Parathyroid adenoma (tissue), 2 donors: Measurements from ENCODE around the gene NUFIP2.

ENCODE experiments used
- H2AFZ ChIP-seq: fragments of 300-600 bp; sonication (generic); one replicate; pipeline ENCODE4 v1.7.0; 2017; ENCODE audit warnings: antibody characterized with exemption, mild to moderate bottlenecking
- H3K27ac ChIP-seq: fragments of 300-600 bp; sonication (generic); one replicate; pipeline ENCODE4 v1.7.0; 2017
- H3K27me3 ChIP-seq: fragments of 300-600 bp; sonication (generic); one replicate; pipeline ENCODE4 v1.7.0; 2017; ENCODE audit warnings: low read length; ENCODE audit not compliant: control insufficient read depth, insufficient read depth
- H3K36me3 ChIP-seq: fragments of 300-600 bp; sonication (generic); one replicate; pipeline ENCODE4 v1.7.0; 2017; ENCODE audit warnings: low read length; ENCODE audit not compliant: control insufficient read depth, insufficient read depth
- H3K4me1 ChIP-seq: fragments of 300-600 bp; sonication (generic); one replicate; pipeline ENCODE4 v1.7.0; 2017; ENCODE audit warnings: control low read depth
- H3K4me2 ChIP-seq: fragments of 300-600 bp; sonication (generic); one replicate; pipeline ENCODE4 v1.7.0; 2017; ENCODE audit warnings: low read length
- H3K4me3 ChIP-seq: fragments of 300-600 bp; sonication (generic); one replicate; pipeline ENCODE4 v1.7.0; 2017; ENCODE audit warnings: low read depth, low read length
- H3K79me2 ChIP-seq: fragments of 300-600 bp; sonication (generic); one replicate; pipeline ENCODE4 v1.7.0; 2017; ENCODE audit warnings: control low read depth
- H3K9ac ChIP-seq: fragments of 300-600 bp; sonication (generic); one replicate; pipeline ENCODE4 v1.7.0; 2017; ENCODE audit warnings: mild to moderate bottlenecking
- H3K9me3 ChIP-seq: fragments of 300-600 bp; sonication (generic); one replicate; pipeline ENCODE4 v1.7.0; 2017; ENCODE audit warnings: low read length; ENCODE audit not compliant: control insufficient read depth
- CTCF ChIP-seq: fragments of 300-600 bp; sonication (generic); IDR thresholded peaks from one replicate; pipeline ENCODE4 v1.7.0; 2017; ENCODE audit warnings: antibody characterized with exemption, mild to moderate bottlenecking
- donor health status: primary hyperparathyroidism.

NUFIP2 gene

GRCh38 chr17:29246628-29247027 lies 47.3 kb downstream of the NUFIP2 start, which contains the start of gene CRYBA1:
Gene CRYBA1, plus strand, starts transcription at chr17:29246859. Its CDS starts 5 bp downstream, at chr17:29246864.
- no peaks in the 10 kb centered on the region for H3K4me1 ChIP-seq
- no peak within 1 kb of the TSS for H3K27ac ChIP-seq
- no peak within 1 kb of the TSS for H3K9ac ChIP-seq
- H3K4me2 ChIP-seq = no peak within 1 kb of the TSS
- H3K36me3 ChIP-seq = no peaks in the 10 kb centered on the region
- no peak for TF ChIP-seq CTCF
- no peak within 1 kb of the TSS for H2AFZ ChIP-seq
- H3K79me2 ChIP-seq = no peaks in the 10 kb centered on the region
- H3K4me3 ChIP-seq = no peak within 1 kb of the TSS
- H3K27me3 ChIP-seq = no peaks in the 10 kb centered on the region
- H3K9me3 ChIP-seq = no peaks in the 10 kb centered on the region

- no peak for TF ChIP-seq CTCF
- Histone ChIP-seq H3K36me3 (no peaks in the 10 kb centered on the region), H3K4me2 (no peak overlapping the region), H3K27me3 (no peaks in the 10 kb centered on the region), H3K9me3 (no peaks in the 10 kb centered on the region), H3K79me2 (no peaks in the 10 kb centered on the region), H2AFZ (no peak overlapping the region), H3K27ac (no peak overlapping the region), H3K4me1 (no peaks in the 10 kb centered on the region), H3K4me3 (no peak overlapping the region), H3K9ac (no peak overlapping the region)
These were observed 48.5 kb downstream of the NUFIP2 start for GRCh38 chr17:29245401-29245800.

GRCh38 chr17:29243792-29244191 lies 50.2 kb downstream of the NUFIP2 start:
- no peak overlapping the region for H2AFZ ChIP-seq
- H3K9me3 ChIP-seq = no peaks in the 10 kb centered on the region
- no peak overlapping the region for H3K4me2 ChIP-seq
- no peaks in the 10 kb centered on the region for H3K79me2 ChIP-seq
- TF ChIP-seq CTCF = peak; percentile 21
- H3K27ac ChIP-seq = no peak overlapping the region
- H3K4me3 ChIP-seq = no peak overlapping the region
- no peak overlapping the region for H3K9ac ChIP-seq
- H3K27me3 ChIP-seq = no peaks in the 10 kb centered on the region
- H3K36me3 ChIP-seq = no peaks in the 10 kb centered on the region
- no peaks in the 10 kb centered on the region for H3K4me1 ChIP-seq

GRCh38 chr17:29242790-29243189 lies 51.2 kb downstream of the NUFIP2 start:
- no peaks in the 10 kb centered on the region for H3K36me3 ChIP-seq
- no peak overlapping the region for H3K4me3 ChIP-seq
- H3K4me2 ChIP-seq = no peak overlapping the region
- TF ChIP-seq CTCF = no peak
- no peak overlapping the region for H2AFZ ChIP-seq
- H3K9ac ChIP-seq = no peak overlapping the region
- H3K27ac ChIP-seq = no peak overlapping the region
- no peaks in the 10 kb centered on the region for H3K27me3 ChIP-seq
- no peaks in the 10 kb centered on the region for H3K9me3 ChIP-seq
- no peaks in the 10 kb centered on the region for H3K4me1 ChIP-seq
- no peaks in the 10 kb centered on the region for H3K79me2 ChIP-seq

- no peak overlapping the region for H3K27ac ChIP-seq
These were observed 51.9 kb downstream of the NUFIP2 start for GRCh38 chr17:29242051-29242450.

More at GRCh38 chr17:29242051-29242450, 51.9 kb downstream of the NUFIP2 start:
- H3K4me3 ChIP-seq = no peak overlapping the region
- no peak overlapping the region for H3K9ac ChIP-seq
- no peaks in the 10 kb centered on the region for H3K27me3 ChIP-seq
- H3K36me3 ChIP-seq = no peaks in the 10 kb centered on the region
- H3K4me1 ChIP-seq = no peaks in the 10 kb centered on the region
- no peak overlapping the region for H3K4me2 ChIP-seq
- H2AFZ ChIP-seq = no peak overlapping the region
- H3K9me3 ChIP-seq = no peaks in the 10 kb centered on the region
- no peaks in the 10 kb centered on the region for H3K79me2 ChIP-seq
- no peak for TF ChIP-seq CTCF
